Panc1 (cell line): ENCODE results near the gene EDN2. TPM values are rescaled to one million over a fixed set of nuclear protein-coding genes. Genes with fewer than 3 reads are reported as not detected.

Experiments used
- ATAC-seq: fragments of 200-7000 bp; cut with Tn5 transposase; 2 replicates; pipeline ENCODE4 v1.9.1; 2020; ENCODE audit warnings: mild to moderate bottlenecking, moderate library complexity
- BruUV-seq: library from RNA; stranded (reverse); fragments of 400-500 nt; replicated peaks from 2 replicates; lab custom pipeline; 2021; lab: Mats Ljungman, UMichigan
- CTCF ChIA-PET: fragments of 300-600 bp; sonication (Branson Sonifier 250); formaldehyde crosslinking; loops from one replicate; lab custom pipeline; 2022; ENCODE audit warnings: antibody characterized with exemption; lab: Charles Lee
- POLR2A ChIA-PET: fragments of 300-600 bp; sonication (Branson Sonifier 250); formaldehyde crosslinking; loops from one replicate; lab custom pipeline; 2022; ENCODE audit warnings: antibody characterized with exemption; lab: Charles Lee
- DNase-seq: peaks from one replicate; pipeline ENCODE4 v3.0.0-alpha.2; 2010; ENCODE audit warnings: low read depth, low spot score
- H3K27ac ChIP-seq: 2 replicates; pipeline ENCODE4 v1.5.1; 2011; ENCODE audit warnings: mild to moderate bottlenecking, low read length, inconsistent platforms
- H3K27me3 ChIP-seq: fragments of 200-500 bp; sonication (Bioruptor generic); 2 replicates; pipeline ENCODE4 v1.6.0; 2014; ENCODE audit warnings: low read length, inconsistent platforms; ENCODE audit not compliant: control insufficient read depth, insufficient read depth
- H3K36me3 ChIP-seq: fragments of 200-500 bp; sonication (Bioruptor generic); 2 replicates; pipeline ENCODE4 v1.5.1; 2014; ENCODE audit warnings: inconsistent platforms, mild to moderate bottlenecking, low read length, moderate library complexity; ENCODE audit not compliant: control insufficient read depth, insufficient read depth
- H3K4me1 ChIP-seq: 2 replicates; pipeline ENCODE4 v1.5.1; 2011; ENCODE audit warnings: inconsistent platforms, mild to moderate bottlenecking, low read length, moderate library complexity; ENCODE audit not compliant: control insufficient read depth, insufficient read depth
- H3K4me3 ChIP-seq, 2 experiments: 2 replicates each; pipeline ENCODE4 v1.5.1; 2011 to 2012; ENCODE audit warnings: low read depth in 2 of 2, low read length in 2 of 2, mild to moderate bottlenecking in 2 of 2, inconsistent platforms in 1 of 2, moderate library complexity in 1 of 2
- H3K9me3 ChIP-seq: fragments of 200-500 bp; sonication (Bioruptor generic); 2 replicates; pipeline ENCODE4 v1.5.1; 2014; ENCODE audit warnings: low read depth, mild to moderate bottlenecking, inconsistent platforms, low read length, moderate library complexity; ENCODE audit not compliant: control insufficient read depth, insufficient read depth
- POLR2AphosphoS5 ChIP-seq: IDR thresholded peaks from 2 replicates; pipeline ENCODE4 v1.6.1; 2012; ENCODE audit warnings: mild to moderate bottlenecking, low read depth, low read length, moderate library complexity
- SIN3A ChIP-seq: IDR thresholded peaks from 2 replicates; pipeline ENCODE4 v1.6.1; 2012; ENCODE audit warnings: low read depth, mild to moderate bottlenecking, low read length, moderate library complexity, borderline replicate concordance; ENCODE audit not compliant: insufficient read depth
- TCF7L2 ChIP-seq: IDR thresholded peaks from 2 replicates; pipeline ENCODE4 v1.6.1; 2011; ENCODE audit warnings: mild to moderate bottlenecking, low read depth, low read length, inconsistent platforms
- in situ Hi-C: cut with HindIII; loops from 2 replicates; pipeline ENCODE4 v1.10.0; 2016; ENCODE audit warnings: low sequenced_read_pairs, low pct_unique_long_range_greater_than_20kb
- intact Hi-C: fragments of 100-400 bp; cut with micrococcal nuclease; formaldehyde crosslinking; loops from one replicate; pipeline ENCODE4 v1.10.0; 2022; ENCODE audit not compliant: unreplicated experiment
- total RNA-seq: library from RNA; stranded (reverse); gene quantifications from one replicate; pipeline ENCODE4 v1.2.1, GENCODE V29; 2021; ENCODE audit not compliant: unreplicated experiment
- TF ChIP-seq, protein P1 (sequence below), 2 experiments: IDR thresholded peaks; 2 replicates each; pipeline ENCODE4 v1.6.1; 2011 to 2012; ENCODE audit warnings: low read depth in 2 of 2, control low read depth in 1 of 2, low read length in 1 of 2, mild to moderate bottlenecking in 1 of 2, moderate library complexity in 1 of 2; ENCODE audit not compliant: insufficient read depth in 1 of 2
- TF ChIP-seq, protein P2 (sequence below): fragments of 450-650 bp; IDR thresholded peaks from 2 replicates; pipeline ENCODE4 v1.5.1; 2017; ENCODE audit warnings: mild to moderate bottlenecking

Gene EDN2
- total RNA-seq, 1 experiment from 2014 or later, result not detected

DNA sequence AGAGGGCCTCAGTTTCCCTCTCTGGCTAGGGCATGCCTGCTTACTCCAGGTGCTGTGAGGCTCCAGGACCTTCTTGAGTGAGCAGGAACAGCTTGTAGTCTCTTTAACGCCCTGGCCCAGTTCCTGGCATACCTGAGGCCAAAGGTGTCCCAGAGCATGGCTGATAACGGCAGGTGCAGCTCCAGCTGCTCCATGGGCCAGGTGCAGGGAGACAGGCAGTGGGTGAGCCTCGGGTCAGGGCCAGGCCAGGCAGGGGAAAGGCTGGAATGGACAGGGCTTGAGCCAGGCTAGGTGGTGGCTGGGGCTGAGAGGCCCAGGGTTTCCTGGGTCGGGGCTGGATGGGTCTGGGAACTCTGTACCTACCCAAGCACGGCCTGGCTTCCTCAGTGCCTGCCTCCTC lies 18.3 kb downstream of the EDN2 start:
- DNase-seq, result no peak
- ATAC-seq, result no peak
- no peaks in the 10 kb centered on the region for H3K27me3 ChIP-seq
- CTCF ChIA-PET, result no interaction called here
- H3K36me3 ChIP-seq, result no peaks in the 10 kb centered on the region
- no peak for TF ChIP-seq TCF7L2
- no peak for TF ChIP-seq POLR2AphosphoS5
- TF ChIP-seq, protein P1, sequence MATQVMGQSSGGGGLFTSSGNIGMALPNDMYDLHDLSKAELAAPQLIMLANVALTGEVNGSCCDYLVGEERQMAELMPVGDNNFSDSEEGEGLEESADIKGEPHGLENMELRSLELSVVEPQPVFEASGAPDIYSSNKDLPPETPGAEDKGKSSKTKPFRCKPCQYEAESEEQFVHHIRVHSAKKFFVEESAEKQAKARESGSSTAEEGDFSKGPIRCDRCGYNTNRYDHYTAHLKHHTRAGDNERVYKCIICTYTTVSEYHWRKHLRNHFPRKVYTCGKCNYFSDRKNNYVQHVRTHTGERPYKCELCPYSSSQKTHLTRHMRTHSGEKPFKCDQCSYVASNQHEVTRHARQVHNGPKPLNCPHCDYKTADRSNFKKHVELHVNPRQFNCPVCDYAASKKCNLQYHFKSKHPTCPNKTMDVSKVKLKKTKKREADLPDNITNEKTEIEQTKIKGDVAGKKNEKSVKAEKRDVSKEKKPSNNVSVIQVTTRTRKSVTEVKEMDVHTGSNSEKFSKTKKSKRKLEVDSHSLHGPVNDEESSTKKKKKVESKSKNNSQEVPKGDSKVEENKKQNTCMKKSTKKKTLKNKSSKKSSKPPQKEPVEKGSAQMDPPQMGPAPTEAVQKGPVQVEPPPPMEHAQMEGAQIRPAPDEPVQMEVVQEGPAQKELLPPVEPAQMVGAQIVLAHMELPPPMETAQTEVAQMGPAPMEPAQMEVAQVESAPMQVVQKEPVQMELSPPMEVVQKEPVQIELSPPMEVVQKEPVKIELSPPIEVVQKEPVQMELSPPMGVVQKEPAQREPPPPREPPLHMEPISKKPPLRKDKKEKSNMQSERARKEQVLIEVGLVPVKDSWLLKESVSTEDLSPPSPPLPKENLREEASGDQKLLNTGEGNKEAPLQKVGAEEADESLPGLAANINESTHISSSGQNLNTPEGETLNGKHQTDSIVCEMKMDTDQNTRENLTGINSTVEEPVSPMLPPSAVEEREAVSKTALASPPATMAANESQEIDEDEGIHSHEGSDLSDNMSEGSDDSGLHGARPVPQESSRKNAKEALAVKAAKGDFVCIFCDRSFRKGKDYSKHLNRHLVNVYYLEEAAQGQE (IDR thresholded peaks at IDR 0.05; ENCODE audit: insufficient read depth in 1 of 2, low read depth in 2 of 2, low read length in 1 of 2), result no peak
- TF ChIP-seq, protein P2, sequence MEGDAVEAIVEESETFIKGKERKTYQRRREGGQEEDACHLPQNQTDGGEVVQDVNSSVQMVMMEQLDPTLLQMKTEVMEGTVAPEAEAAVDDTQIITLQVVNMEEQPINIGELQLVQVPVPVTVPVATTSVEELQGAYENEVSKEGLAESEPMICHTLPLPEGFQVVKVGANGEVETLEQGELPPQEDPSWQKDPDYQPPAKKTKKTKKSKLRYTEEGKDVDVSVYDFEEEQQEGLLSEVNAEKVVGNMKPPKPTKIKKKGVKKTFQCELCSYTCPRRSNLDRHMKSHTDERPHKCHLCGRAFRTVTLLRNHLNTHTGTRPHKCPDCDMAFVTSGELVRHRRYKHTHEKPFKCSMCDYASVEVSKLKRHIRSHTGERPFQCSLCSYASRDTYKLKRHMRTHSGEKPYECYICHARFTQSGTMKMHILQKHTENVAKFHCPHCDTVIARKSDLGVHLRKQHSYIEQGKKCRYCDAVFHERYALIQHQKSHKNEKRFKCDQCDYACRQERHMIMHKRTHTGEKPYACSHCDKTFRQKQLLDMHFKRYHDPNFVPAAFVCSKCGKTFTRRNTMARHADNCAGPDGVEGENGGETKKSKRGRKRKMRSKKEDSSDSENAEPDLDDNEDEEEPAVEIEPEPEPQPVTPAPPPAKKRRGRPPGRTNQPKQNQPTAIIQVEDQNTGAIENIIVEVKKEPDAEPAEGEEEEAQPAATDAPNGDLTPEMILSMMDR, result no peak
- TF ChIP-seq SIN3A, result no peak
- H3K4me3 ChIP-seq, result no peak overlapping the region
- in situ Hi-C loops, result no loop called here
- POLR2A ChIA-PET, result no interaction called here
- no peaks in the 10 kb centered on the region for H3K4me1 ChIP-seq
- H3K27ac ChIP-seq, result no peak overlapping the region
- intact Hi-C loops, result no loop called here
- no peaks in the 10 kb centered on the region for H3K9me3 ChIP-seq
- BruUV-seq, result no TSS peak

DNA sequence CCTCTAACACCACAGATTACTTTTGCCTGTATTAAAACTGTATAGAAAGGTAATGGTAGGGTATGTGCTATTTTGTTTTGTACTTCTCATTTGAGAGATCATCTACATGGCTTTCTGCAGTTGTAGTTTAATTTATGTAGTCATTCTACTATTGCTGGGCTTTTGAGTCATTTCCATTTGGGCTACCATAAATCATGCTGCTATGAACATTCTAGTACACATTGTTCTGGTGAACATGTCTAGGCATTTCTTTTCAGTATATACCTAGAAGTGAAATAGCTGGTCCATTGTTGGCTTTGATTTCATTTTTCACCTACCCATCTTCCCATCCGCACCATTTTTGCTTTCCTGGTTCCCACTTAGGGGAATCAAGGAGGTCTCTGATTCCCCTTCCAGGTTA lies 18.7 kb downstream of the EDN2 start:
- no TSS peak for BruUV-seq

More for the DNA sequence above, 18.7 kb downstream of the EDN2 start:
- in situ Hi-C loops, result no loop called here
- H3K9me3 ChIP-seq, result no peaks in the 10 kb centered on the region
- no peaks in the 10 kb centered on the region for H3K36me3 ChIP-seq
- H3K27me3 ChIP-seq, result no peaks in the 10 kb centered on the region
- H3K4me3 ChIP-seq, result no peak overlapping the region
- no peak overlapping the region for H3K27ac ChIP-seq
- H3K4me1 ChIP-seq, result no peaks in the 10 kb centered on the region
- intact Hi-C loops, result no loop called here
- TF ChIP-seq, protein P1 (IDR thresholded peaks at IDR 0.05; ENCODE audit: insufficient read depth in 1 of 2, low read depth in 2 of 2, low read length in 1 of 2), result no peak
- no peak for TF ChIP-seq SIN3A
- TF ChIP-seq TCF7L2, result no peak
- TF ChIP-seq, protein P2, result no peak
- TF ChIP-seq POLR2AphosphoS5, result no peak
- POLR2A ChIA-PET, result no interaction called here
- DNase-seq (no peak), ATAC-seq (no peak)
- CTCF ChIA-PET, result no interaction called here
